HG03060 (cell line): ENCODE results near the gene PTPRD.
A peak's percentile ranks its signal among the peaks of the same experiment; 100 is the strongest.

Experiments
- ATAC-seq: cut with Tn5 transposase; IDR thresholded peaks from one replicate; pipeline ENCODE4 v1.9.1; 2021; ENCODE audit warnings: low read depth, moderate number of reproducible peaks; ENCODE audit not compliant: unreplicated experiment

The PTPRD gene

DNA sequence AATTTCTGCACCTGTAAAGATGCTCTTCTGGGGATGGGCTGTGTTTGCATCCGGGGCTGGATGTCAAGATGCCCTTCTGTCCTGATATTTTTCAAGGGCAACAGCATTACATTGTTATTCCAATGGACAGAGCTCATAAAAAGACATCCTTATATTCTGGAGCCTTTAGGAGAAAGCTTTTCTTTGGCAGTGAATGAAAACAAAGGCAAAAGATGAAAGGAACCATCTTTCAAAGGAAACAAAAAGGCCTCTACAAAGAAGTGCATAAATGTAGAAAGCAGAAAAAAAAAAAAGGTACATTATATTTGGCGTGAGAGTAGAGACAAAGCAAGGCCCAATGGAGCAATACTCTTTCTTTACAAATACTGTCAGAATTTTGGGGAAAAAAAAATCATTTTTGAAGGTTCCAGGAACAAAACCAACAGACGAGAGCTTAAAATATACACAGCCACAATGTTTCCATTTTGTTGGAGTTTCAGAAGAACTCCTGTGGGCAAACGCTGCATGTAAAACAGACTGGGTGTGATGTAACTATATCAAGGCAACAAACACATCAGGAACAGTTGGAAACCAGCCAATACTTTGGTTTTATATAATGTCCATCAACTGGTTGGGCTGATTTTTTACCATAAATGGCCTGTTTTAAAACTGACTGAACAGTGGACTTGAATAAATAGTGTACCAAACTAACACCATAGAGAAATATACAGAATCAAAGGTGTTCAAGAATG lies 1927.7 kb downstream of the PTPRD start:
- ATAC-seq = no peak

GRCh38 chr9:8683496-8683895 lies 1929.3 kb downstream of the PTPRD start:
- no peak for ATAC-seq

DNA sequence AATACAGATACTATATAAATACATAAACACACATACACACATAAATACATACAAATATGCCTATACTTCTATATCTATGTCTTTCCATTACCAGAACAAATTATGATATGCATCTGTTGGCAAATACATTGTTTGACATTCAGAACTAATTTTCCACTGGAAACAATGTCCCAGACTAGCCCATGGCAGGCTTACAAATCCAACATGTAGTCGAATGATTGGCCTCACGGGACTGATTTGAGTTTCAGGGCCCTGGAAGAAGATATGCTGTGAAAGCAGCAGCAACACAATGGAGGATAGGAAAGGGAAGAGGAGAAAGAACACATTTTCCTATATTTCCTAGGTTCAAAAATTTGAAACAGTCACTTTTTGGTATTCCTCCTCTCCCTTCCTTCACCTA lies 1932.1 kb downstream of the PTPRD start:
- no peak for ATAC-seq

DNA sequence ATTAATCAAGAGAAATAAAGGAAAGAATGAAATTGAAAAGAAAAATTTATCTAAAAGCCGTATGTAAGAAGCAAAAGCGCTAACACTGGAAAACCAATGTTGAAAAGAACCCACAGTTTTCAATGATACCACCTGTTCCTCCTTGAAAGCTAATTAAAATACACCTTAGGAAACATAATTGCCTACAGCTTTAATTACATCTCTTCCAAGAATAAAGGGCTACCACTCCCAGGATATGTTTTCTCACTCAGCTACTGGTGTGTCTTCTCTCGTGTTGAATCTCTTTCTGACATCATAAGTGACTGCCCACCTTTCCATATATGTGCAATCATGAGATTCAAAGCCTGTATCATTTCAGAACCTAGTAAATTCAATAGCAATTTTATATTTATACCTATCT lies 1932.6 kb downstream of the PTPRD start:
- no peak for ATAC-seq

- no peak for ATAC-seq
These were observed 1933.4 kb downstream of the PTPRD start for GRCh38 chr9:8679371-8679822.

DNA sequence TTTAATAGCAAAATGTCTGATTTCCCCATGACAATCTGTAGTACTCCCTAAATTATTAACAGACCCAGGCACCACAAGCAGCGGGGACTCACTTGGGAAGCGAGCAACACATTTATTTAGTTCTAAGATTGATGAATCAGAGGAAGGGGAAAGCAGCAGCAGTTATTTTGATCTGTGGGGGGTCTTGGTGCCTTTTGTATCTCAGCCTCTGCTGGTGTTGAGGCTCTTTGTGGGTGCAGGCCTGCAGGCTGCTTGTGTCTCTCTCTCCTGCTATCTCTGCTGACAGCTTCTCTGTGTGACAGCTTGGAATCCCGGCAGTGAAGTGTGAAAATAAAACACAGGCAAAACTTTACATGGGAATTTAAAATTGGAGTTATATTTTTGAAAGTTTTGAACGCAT lies 1935.1 kb downstream of the PTPRD start:
- ATAC-seq = no peak

DNA sequence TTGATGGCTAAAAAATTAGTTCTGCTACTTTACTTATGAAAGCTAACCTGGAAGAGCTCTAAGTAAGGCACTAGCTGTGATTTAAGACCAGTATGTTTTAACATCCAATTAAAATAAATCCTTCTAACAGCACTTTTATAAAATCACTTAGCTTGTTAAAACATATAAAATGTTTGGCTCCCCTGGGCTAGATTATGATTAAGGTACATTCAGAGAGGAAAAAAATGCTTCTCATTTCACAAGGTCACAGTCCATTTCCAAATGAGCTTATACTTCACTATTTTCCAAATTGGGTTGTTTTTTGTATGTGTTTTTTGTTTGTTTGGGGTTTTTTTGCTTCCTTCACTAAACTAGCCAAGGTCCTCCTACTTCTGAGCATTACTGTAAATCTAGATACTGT lies 1938.3 kb downstream of the PTPRD start:
- ATAC-seq = no peak

GRCh38 chr9:8673830-8674229 lies 1939.0 kb downstream of the PTPRD start:
- no peak for ATAC-seq

DNA sequence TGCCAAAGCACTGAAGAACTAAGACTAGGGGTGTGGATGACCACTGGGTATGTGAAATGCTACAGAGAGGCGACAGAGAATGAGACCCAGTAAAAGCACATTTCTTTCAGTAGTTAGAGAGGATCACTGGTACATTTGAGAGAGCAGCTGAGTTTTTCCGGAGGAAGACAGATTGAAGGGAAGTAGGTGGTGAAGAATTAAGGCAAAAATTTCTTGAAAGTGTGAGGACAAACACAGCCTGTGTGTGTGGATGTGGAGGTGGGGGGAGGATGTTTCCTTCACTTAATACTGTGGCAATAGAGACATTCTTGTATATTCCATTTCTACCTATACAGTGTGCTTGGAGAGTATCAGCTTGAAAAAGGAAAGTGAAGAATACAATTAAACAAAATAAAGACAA lies 1942.1 kb downstream of the PTPRD start:
- ATAC-seq = no peak

GRCh38 chr9:8668751-8669150 lies 1944.1 kb downstream of the PTPRD start:
- no peak for ATAC-seq

GRCh38 chr9:8668231-8668630 lies 1944.6 kb downstream of the PTPRD start:
- no peak for ATAC-seq

GRCh38 chr9:8666060-8666459 lies 1946.7 kb downstream of the PTPRD start:
- no peak for ATAC-seq

DNA sequence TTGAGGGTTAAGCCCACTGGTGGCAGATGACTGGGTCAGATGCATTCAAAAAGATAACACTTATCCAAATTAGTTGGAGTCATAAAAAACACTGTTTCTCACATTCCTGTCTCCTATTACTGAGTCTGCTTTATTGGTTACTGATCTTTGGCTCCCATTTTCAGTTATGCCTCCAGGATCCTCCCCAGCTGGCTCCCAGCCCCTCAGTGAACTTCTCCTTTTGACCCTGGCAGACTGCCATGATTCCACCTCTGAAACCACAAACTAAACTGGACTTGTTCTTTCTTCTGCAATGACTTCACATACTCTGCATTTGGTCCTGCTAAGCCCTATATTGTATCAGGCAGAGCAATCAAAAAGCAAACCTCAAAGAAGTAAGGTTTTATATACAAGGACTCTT lies 1952.4 kb downstream of the PTPRD start:
- no peak for ATAC-seq

GRCh38 chr9:8659108-8659507 lies 1953.7 kb downstream of the PTPRD start:
- ATAC-seq = no peak

GRCh38 chr9:8655071-8655470 lies 1957.7 kb downstream of the PTPRD start:
- no peak for ATAC-seq

GRCh38 chr9:8653855-8654254 lies 1958.9 kb downstream of the PTPRD start:
- ATAC-seq = no peak

GRCh38 chr9:8653111-8653510 lies 1959.7 kb downstream of the PTPRD start:
- no peak for ATAC-seq

- no peak for ATAC-seq
These were observed 1960.5 kb downstream of the PTPRD start for GRCh38 chr9:8652255-8652654.

DNA sequence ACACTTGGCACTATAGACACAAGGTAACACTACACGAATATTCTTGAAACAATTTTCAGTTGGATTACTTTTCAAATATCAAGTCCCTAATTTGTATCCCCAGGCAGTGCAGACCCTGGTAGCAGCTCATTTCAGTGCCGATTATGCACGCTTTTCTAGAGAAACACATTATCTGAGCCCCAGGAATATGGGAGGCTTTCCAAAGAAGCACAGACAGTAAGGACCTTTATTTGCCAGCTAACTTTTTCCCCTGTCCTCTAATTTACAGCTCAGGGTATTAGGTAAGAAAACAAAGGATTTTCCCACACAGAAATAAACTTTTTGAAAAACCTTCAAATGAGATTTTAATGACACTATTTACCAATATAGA lies 1961.0 kb downstream of the PTPRD start:
- ATAC-seq = no peak

DNA sequence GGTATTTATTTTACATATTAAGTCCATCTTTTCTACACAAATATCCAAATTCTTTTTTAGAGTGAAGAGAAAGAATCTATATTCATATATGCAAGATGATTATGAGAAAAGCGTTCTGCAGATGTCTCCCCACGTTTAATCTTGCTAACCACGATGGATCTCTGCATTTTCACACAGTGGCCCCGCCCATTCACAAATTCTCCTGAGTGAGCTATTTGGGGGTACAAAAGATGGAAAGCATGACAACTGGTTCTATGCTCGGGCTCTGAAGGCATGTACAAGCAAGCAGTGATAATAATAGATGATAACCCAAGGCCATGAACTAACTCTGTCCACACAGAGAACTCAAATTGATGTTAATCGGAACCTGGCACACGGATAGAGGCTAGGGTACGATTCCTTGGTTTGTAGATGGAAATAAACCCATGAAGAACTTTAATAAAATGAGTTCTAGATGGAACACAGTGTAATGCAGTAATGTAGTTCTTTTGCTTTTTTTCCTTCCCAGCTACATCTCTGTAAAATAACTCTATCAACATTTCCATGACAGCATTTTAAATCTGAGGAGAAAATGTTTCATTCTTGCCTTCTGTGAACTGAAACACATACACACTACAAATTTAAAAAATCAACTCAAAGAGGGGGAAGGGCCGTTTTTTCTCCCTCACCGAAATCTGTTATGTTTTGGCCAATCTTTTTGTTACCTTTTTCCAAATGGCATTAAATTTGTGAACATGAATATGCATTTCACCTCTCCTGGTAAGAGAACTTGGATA lies 1961.5 kb downstream of the PTPRD start:
- no peak for ATAC-seq

DNA sequence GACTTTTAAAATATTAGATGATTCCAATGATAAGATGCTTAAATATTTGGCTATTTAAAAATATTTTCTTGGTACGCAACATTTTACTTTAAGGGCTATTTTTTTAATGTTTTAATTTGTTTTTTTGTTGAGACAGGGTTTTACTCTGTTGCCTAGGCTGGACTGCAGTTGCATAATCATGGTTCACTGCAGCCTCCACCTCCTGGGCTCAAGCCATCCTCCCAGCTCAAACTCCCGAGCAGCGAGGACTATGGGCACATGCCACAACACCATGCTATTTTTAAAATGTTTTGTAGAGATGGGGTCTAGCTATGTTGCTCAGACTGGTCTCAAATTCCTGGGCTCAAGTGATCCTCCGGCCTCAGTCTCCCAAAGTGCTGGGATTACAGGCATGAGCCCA lies 1963.0 kb downstream of the PTPRD start:
- no peak for ATAC-seq

DNA sequence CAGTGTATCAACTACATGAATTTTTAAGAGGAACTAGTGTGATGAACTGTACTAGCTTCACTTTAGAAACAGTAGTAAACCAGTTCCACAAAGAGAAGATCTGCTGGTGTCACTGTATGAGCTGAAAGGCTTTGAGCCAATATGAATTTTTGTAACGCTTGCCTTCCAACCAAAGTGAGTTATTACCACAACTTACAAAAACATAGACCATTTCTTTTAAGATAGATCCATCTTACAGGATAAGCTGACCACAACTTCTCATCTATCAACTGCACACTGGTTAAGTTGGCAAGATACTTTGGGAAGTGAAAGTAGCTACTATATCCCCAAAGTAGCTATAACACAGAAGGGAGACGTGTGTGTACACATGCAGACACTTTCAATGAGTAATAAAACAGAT lies 1963.6 kb downstream of the PTPRD start:
- peak; percentile 68 for ATAC-seq
